Measurements from ENCODE around the gene ZNF471. TPM values are rescaled to one million over a fixed set of nuclear protein-coding genes. Genes with fewer than 3 reads are reported as not detected.

The ZNF471 gene
- total and polyA plus RNA-seq, 4 donors = 15.5 to 30.5 (median 17.9) TPM

- H3K9me3 ChIP-seq (ENCODE audit: control insufficient read depth, insufficient read depth, low read length) = peaks cover 17% of the 10 kb centered on the region
These were observed 59.8 kb downstream of the ZNF471 start, which contains the start of gene ZNF470 for GRCh38 chr19:56567274-56568120. TSS of gene ZNF470 (plus strand) at chr19:56567468. CDS start at chr19:56570312, 2,844 bp downstream.

GRCh38 chr19:56572589-56572988, 64.9 kb downstream of the ZNF471 start:
- Histone ChIP-seq H3K36me3 (ENCODE audit: control insufficient read depth, insufficient read depth, low read length) (peaks cover 8% of the 10 kb centered on the region), H3K9me3 (ENCODE audit: control insufficient read depth, insufficient read depth, low read length) (peaks cover 31% of the 10 kb centered on the region), H3K27me3 (ENCODE audit: control insufficient read depth, insufficient read depth, low read length) (no peaks in the 10 kb centered on the region), H3K27ac (ENCODE audit: low read depth, low read length) (no peak overlapping the region), H3K4me1 (ENCODE audit: control insufficient read depth, insufficient read depth, low read length) (peaks cover 6% of the 10 kb centered on the region), H3K4me3 (ENCODE audit: low read depth, low read length) (no peak overlapping the region)
- no CpG with 5 or more reads among the region's 2 CpGs for WGBS (ENCODE audit: insufficient coverage)
- no peak for DNase-seq (ENCODE audit: low read depth in 4 of 6, low spot score in 6 of 6)

More at GRCh38 chr19:56567274-56568120, 59.8 kb downstream of the ZNF471 start, which contains the start of gene ZNF470:
- peaks cover 6% of the 10 kb centered on the region for H3K4me1 ChIP-seq (ENCODE audit: control insufficient read depth, insufficient read depth, low read length)
- peak within 1 kb of the TSS; percentile 67 for H3K27ac ChIP-seq (ENCODE audit: low read depth, low read length)
- H3K4me3 ChIP-seq (ENCODE audit: low read depth, low read length) = peak within 1 kb of the TSS; percentile 88
- no peaks in the 10 kb centered on the region for H3K36me3 ChIP-seq (ENCODE audit: control insufficient read depth, insufficient read depth, low read length)
- 2% methylated on average over 66 of the region's 66 CpGs for WGBS (ENCODE audit: insufficient coverage)
- DNase-seq (ENCODE audit: low read depth in 4 of 6, low spot score in 6 of 6) = peak; percentile 83 to 97 (median 87)
- H3K27me3 ChIP-seq (ENCODE audit: control insufficient read depth, insufficient read depth, low read length) = no peaks in the 10 kb centered on the region

GRCh38 chr19:56573914-56574313, 66.3 kb downstream of the ZNF471 start:
- H3K4me1 ChIP-seq (ENCODE audit: control insufficient read depth, insufficient read depth, low read length) = no peaks in the 10 kb centered on the region
- H3K27ac ChIP-seq (ENCODE audit: low read depth, low read length) = no peak overlapping the region
- WGBS (ENCODE audit: insufficient coverage) = 80% methylated on average over 1 of the region's 3 CpGs
- no peaks in the 10 kb centered on the region for H3K27me3 ChIP-seq (ENCODE audit: control insufficient read depth, insufficient read depth, low read length)
- DNase-seq (ENCODE audit: low read depth in 4 of 6, low spot score in 6 of 6) = no peak
- no peak overlapping the region for H3K4me3 ChIP-seq (ENCODE audit: low read depth, low read length)
- peaks cover 44% of the 10 kb centered on the region for H3K9me3 ChIP-seq (ENCODE audit: control insufficient read depth, insufficient read depth, low read length)
- H3K36me3 ChIP-seq (ENCODE audit: control insufficient read depth, insufficient read depth, low read length) = peaks cover 11% of the 10 kb centered on the region

- no peak overlapping the region for H3K4me3 ChIP-seq (ENCODE audit: low read depth, low read length)
- WGBS (ENCODE audit: insufficient coverage) = 96% methylated on average over 4 of the region's 11 CpGs
- no peak overlapping the region for H3K27ac ChIP-seq (ENCODE audit: low read depth, low read length)
- DNase-seq (ENCODE audit: low read depth in 4 of 6, low spot score in 6 of 6) = no peak
- no peaks in the 10 kb centered on the region for H3K4me1 ChIP-seq (ENCODE audit: control insufficient read depth, insufficient read depth, low read length)
- H3K27me3 ChIP-seq (ENCODE audit: control insufficient read depth, insufficient read depth, low read length) = no peaks in the 10 kb centered on the region
- peaks cover 11% of the 10 kb centered on the region for H3K36me3 ChIP-seq (ENCODE audit: control insufficient read depth, insufficient read depth, low read length)
- peaks cover 50% of the 10 kb centered on the region for H3K9me3 ChIP-seq (ENCODE audit: control insufficient read depth, insufficient read depth, low read length)
These were observed 70.3 kb downstream of the ZNF471 start for GRCh38 chr19:56577719-56578602.

Other genes with a start within 250 kb of the ZNF471 start
- not detected for gene EDDM13, start 235.1 kb upstream of the ZNF471 start, total RNA-seq
- 1 to 10 TPM; 1.2 to 3.9 TPM for gene EDDM13, start 235.1 kb upstream of the ZNF471 start, polyA plus RNA-seq (ENCODE audit: insufficient read length in 2 of 2)
- gene ZSCAN5A, start 193.0 kb upstream of the ZNF471 start, total RNA-seq = 10 to 100 TPM in 1 of 2 donors, 1 to 10 TPM in 1; 6.4 to 15.0 TPM
- 10 to 100 TPM; 10.9 to 14.8 TPM for gene ZSCAN5A, start 193.0 kb upstream of the ZNF471 start, polyA plus RNA-seq (ENCODE audit: insufficient read length in 2 of 2)
- gene ZNF582, start 114.3 kb upstream of the ZNF471 start, total RNA-seq = 1 to 10 TPM; 7.7 to 8.7 TPM
- gene ZNF582, start 114.3 kb upstream of the ZNF471 start, polyA plus RNA-seq (ENCODE audit: insufficient read length in 2 of 2) = 1 to 10 TPM; 5.3 to 7.2 TPM
- 10 to 100 TPM; 20.0 to 22.2 TPM for gene ZNF583, start 103.5 kb upstream of the ZNF471 start, total RNA-seq
- gene ZNF583, start 103.5 kb upstream of the ZNF471 start, polyA plus RNA-seq (ENCODE audit: insufficient read length in 2 of 2) = 10 to 100 TPM; 13.5 to 14.0 TPM
- 10 to 100 TPM; 16.7 to 19.4 TPM for gene ZNF667, start 30.5 kb upstream of the ZNF471 start, total RNA-seq
- gene ZNF667, start 30.5 kb upstream of the ZNF471 start, polyA plus RNA-seq (ENCODE audit: insufficient read length in 2 of 2) = 10 to 100 TPM; 18.9 to 19.8 TPM
- 10 to 100 TPM; 15.6 to 22.5 TPM for gene ZFP28, start 31.1 kb downstream of the ZNF471 start, total RNA-seq
- 10 to 100 TPM; 22.1 to 25.8 TPM for gene ZFP28, start 31.1 kb downstream of the ZNF471 start, polyA plus RNA-seq (ENCODE audit: insufficient read length in 2 of 2)
- gene ZNF470, start 59.6 kb downstream of the ZNF471 start, total RNA-seq = 10 to 100 TPM; 13.5 to 18.1 TPM
- 10 to 100 TPM; 15.9 to 19.3 TPM for gene ZNF470, start 59.6 kb downstream of the ZNF471 start, polyA plus RNA-seq (ENCODE audit: insufficient read length in 2 of 2)
- gene ZNF71, start 87.4 kb downstream of the ZNF471 start, total RNA-seq = 1 to 10 TPM; 8.9 TPM
- 10 to 100 TPM; 11.6 to 12.2 TPM for gene ZNF71, start 87.4 kb downstream of the ZNF471 start, polyA plus RNA-seq (ENCODE audit: insufficient read length in 2 of 2)
- 10 to 100 TPM; 13.8 to 84.2 TPM for gene SMIM17, start 135.3 kb downstream of the ZNF471 start, total RNA-seq
- 10 to 100 TPM; 54.3 to 62.7 TPM for gene SMIM17, start 135.3 kb downstream of the ZNF471 start, polyA plus RNA-seq (ENCODE audit: insufficient read length in 2 of 2)
- gene ZNF835, start 163.9 kb downstream of the ZNF471 start, total RNA-seq = 1 to 10 TPM; 4.1 to 5.2 TPM
- gene ZNF835, start 163.9 kb downstream of the ZNF471 start, polyA plus RNA-seq (ENCODE audit: insufficient read length in 2 of 2) = 10 to 100 TPM in 1 of 2 donors, 1 to 10 TPM in 1; 6.6 to 10.3 TPM